HEK293 (cell line): Measurements from ENCODE around the gene RIN1.

Source experiments
- BCL11A ChIP-seq: fragments of 450-650 bp; formaldehyde crosslinking; IDR thresholded peaks from 2 replicates; pipeline ENCODE4 v1.5.1; 2016; ENCODE audit warnings: low read depth, missing biosample characterization, missing genetic modification characterization
- HOXA7 ChIP-seq: sonication (generic); formaldehyde crosslinking; IDR thresholded peaks from 2 replicates; pipeline ENCODE4 v1.8.1; 2022; ENCODE audit warnings: missing genetic modification reagents, borderline replicate concordance
- PBX3 ChIP-seq: sonication (generic); formaldehyde crosslinking; IDR thresholded peaks from 2 replicates; pipeline ENCODE4 v1.8.1; 2022; ENCODE audit warnings: mild to moderate bottlenecking, moderate library complexity, missing genetic modification reagents
- RBAK ChIP-seq: fragments of 450-650 bp; formaldehyde crosslinking; IDR thresholded peaks from 2 replicates; pipeline ENCODE4 v1.5.1; 2016; ENCODE audit warnings: missing biosample characterization, missing genetic modification characterization
- ZNF10 ChIP-seq: fragments of 450-650 bp; formaldehyde crosslinking; IDR thresholded peaks from 2 replicates; pipeline ENCODE4 v1.5.1; 2017; ENCODE audit warnings: missing biosample characterization, missing genetic modification characterization
- ZNF521 ChIP-seq: fragments of 450-650 bp; formaldehyde crosslinking; IDR thresholded peaks from 2 replicates; pipeline ENCODE4 v1.5.1; 2017; ENCODE audit warnings: missing biosample characterization, mild to moderate bottlenecking, missing genetic modification characterization
- ZNF558 ChIP-seq: fragments of 450-650 bp; formaldehyde crosslinking; IDR thresholded peaks from 2 replicates; pipeline ENCODE4 v1.5.1; 2016; ENCODE audit warnings: missing biosample characterization, missing genetic modification characterization
- ZSCAN18 ChIP-seq: fragments of 450-650 bp; formaldehyde crosslinking; IDR thresholded peaks from 2 replicates; pipeline ENCODE4 v1.5.1; 2016; ENCODE audit warnings: missing biosample characterization, missing genetic modification characterization

- TF ChIP-seq RBAK (tag by site-specific recombination), result no peak
- TF ChIP-seq ZNF558 (tag by site-specific recombination), result no peak
- no peak for TF ChIP-seq PBX3
- no peak for TF ChIP-seq ZNF10 (tag by site-specific recombination)
- TF ChIP-seq BCL11A, result no peak
- TF ChIP-seq ZNF521 (tag by site-specific recombination), result no peak
- TF ChIP-seq ZSCAN18 (tag by site-specific recombination), result no peak
- no peak for TF ChIP-seq HOXA7 (CRISPR knock-in tag)
Observed at GRCh38 chr11:66297610-66298009, 38.6 kb downstream of the RIN1 start.
